ENCODE measurements around the gene ZNF33A. TPM values are rescaled to one million over a fixed set of nuclear protein-coding genes. Genes with fewer than 3 reads are reported as not detected.

The ZNF33A gene
- total RNA-seq, 1 donor from 2014 or later, result 24.3 TPM

- Histone ChIP-seq H3K9me3 (replicated peaks) (peaks cover 97% of the 10 kb centered on the region), H3K4me3 (no peak overlapping the region), H3K27ac (replicated peaks) (no peak overlapping the region), H3K4me1 (no peaks in the 10 kb centered on the region), H3K27me3 (ENCODE audit: low read depth) (no peaks in the 10 kb centered on the region), H3K36me3 (peaks cover 97% of the 10 kb centered on the region)
- TF ChIP-seq CTCF (IDR thresholded peaks at IDR 0.05; ENCODE audit: borderline replicate concordance), result no peak
- intact Hi-C loops (cut with micrococcal nuclease), result no loop called here
- DNase-seq, result no peak
Measured at GRCh38 chr10:38102880-38103279, 92.4 kb downstream of the ZNF33A start.

GRCh38 chr10:38103756-38104155, 93.3 kb downstream of the ZNF33A start:
- TF ChIP-seq CTCF (IDR thresholded peaks at IDR 0.05; ENCODE audit: borderline replicate concordance), result no peak
- Histone ChIP-seq H3K27me3 (ENCODE audit: low read depth) (no peaks in the 10 kb centered on the region), H3K36me3 (peaks cover 92% of the 10 kb centered on the region), H3K9me3 (replicated peaks) (peaks cover 99% of the 10 kb centered on the region), H3K4me1 (no peaks in the 10 kb centered on the region), H3K27ac (replicated peaks) (no peak overlapping the region), H3K4me3 (no peak overlapping the region)
- DNase-seq, result no peak
- intact Hi-C loops (cut with micrococcal nuclease), result no loop called here

- no peak for TF ChIP-seq CTCF (IDR thresholded peaks at IDR 0.05; ENCODE audit: borderline replicate concordance)
- H3K9me3 ChIP-seq (replicated peaks), result peaks cover 98% of the 10 kb centered on the region
- intact Hi-C loops (cut with micrococcal nuclease), result no loop called here
- H3K36me3 ChIP-seq, result peaks cover 75% of the 10 kb centered on the region
- no peak overlapping the region for H3K27ac ChIP-seq (replicated peaks)
- H3K4me3 ChIP-seq, result no peak overlapping the region
- no peak for DNase-seq
- no peaks in the 10 kb centered on the region for H3K27me3 ChIP-seq (ENCODE audit: low read depth)
- no peaks in the 10 kb centered on the region for H3K4me1 ChIP-seq
Measured at GRCh38 chr10:38112159-38112558, 101.7 kb downstream of the ZNF33A start.

Other genes starting within 250 kb of the ZNF33A start
- 15.1 TPM for gene ZNF248, start 153.1 kb upstream of the ZNF33A start, total RNA-seq
- gene ZNF25, start 34.0 kb upstream of the ZNF33A start, total RNA-seq, result 17.8 TPM
- gene ZNF37A, start 83.7 kb downstream of the ZNF33A start, total RNA-seq, result 8.9 TPM